GM21423 (cell line): ENCODE results near the gene ADAMTSL5.
A peak's percentile ranks its signal among the peaks of the same experiment; 100 is the strongest.
"Not testable (repeated sequence)": the region's sequence is repeated elsewhere in the genome, so short reads cannot be mapped to it uniquely, and the experiment has no call there.

ENCODE experiments used
- ATAC-seq: cut with Tn5 transposase; IDR thresholded peaks from one replicate; pipeline ENCODE4 v1.9.1; 2021; ENCODE audit warnings: mild to moderate bottlenecking, moderate library complexity; ENCODE audit not compliant: unreplicated experiment

The ADAMTSL5 gene

GRCh38 chr19:1481893-1482360 is 30.9 kb downstream of the ADAMTSL5 start:
- ATAC-seq: no peak

DNA sequence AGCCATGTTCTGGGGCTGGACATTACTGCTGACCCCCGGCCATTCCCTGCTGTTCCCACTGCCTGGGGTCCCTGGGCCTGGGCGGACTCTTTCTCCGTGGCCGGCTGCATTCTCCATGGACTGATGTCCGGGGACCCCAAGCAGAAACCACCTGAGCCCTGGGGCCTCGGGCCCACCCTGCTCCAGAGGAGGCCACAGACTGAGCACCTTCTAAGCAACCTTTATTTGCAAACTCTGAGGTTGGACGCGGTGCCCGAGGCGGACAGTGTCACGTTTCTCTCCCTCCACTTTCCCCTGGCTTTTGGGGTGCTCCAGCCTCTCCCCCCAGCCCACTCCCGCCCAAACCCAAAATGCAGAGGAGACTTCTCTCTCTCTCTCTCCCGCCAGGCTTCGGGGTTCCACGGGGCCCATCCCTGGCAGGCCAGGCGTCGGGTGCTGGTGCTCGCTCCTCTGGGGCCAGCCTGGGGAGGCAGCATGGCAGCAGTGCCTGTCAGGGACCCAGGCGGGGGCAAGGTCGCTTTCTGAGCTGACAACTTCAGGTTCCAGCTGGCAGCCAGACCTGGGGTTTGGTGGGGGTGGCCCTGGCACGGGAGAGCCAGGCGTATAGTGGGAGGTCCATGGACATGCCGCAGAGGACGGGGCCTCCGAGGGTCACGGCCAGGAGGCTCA is 31.5 kb downstream of the ADAMTSL5 start:
- ATAC-seq: no peak

DNA sequence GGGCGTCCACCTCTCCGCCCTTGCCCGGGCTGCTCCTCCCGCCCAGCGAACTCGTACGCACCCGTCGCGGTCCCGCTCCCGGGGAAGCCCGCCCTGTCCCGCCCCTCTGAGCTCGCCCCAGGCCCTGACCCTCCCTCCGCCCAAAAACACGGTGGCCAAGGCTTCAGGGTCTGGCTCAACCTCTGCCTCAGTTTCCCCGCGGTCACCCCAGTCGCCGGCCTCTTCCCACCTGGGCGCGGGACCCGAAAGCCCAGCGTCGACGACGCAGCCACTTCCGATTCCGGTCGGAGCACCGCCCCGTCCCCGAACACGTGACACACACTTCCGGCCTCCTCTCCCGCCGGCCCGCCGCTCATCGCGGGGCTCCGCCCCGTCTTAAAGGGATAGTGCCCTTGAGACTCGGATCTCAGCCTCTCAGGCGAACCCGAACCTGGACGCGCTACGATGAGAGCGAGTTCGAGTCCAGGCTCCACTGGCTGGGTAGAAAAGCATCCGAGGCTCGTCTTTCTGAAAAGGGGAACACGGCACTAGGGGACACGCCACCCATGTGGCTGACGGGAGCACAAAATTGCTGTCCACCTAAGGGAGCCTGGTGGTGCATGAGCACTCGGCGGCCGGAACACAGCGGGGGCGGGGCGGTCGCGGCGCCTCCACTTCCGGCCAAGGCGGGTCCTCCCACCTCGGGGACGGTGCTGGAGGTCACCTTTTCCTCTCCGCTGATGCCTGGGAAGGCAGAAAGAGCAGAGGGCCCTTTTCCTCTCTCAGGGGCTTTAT is 33.7 kb downstream of the ADAMTSL5 start, which contains the start of gene C19orf25:
TSS of gene C19orf25 (minus strand) at position 282 of the 774 bp plus-strand sequence. CDS start 312 bp downstream, outside the sequence.
- peak; percentile 87 for ATAC-seq

DNA sequence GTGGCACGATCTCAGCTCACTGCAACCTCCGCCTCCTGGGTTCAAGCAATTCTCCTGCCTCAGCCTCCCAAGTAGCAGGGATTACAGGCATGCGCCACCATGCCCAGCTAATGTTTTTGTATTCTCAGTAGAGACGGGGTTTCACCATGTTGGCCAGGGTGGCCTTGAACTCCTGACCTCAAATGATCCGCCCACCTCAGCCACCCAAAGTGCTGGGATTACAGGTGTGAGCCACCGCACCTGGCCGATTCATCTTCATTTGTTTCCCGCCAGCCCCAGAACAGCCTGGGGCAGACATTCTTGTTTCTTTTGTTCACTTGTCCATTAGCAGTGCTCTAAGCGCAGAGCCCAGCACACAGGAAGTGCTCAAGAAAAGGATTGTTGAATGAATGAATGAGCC is 35.8 kb downstream of the ADAMTSL5 start:
- not testable (repeated sequence) for ATAC-seq

DNA sequence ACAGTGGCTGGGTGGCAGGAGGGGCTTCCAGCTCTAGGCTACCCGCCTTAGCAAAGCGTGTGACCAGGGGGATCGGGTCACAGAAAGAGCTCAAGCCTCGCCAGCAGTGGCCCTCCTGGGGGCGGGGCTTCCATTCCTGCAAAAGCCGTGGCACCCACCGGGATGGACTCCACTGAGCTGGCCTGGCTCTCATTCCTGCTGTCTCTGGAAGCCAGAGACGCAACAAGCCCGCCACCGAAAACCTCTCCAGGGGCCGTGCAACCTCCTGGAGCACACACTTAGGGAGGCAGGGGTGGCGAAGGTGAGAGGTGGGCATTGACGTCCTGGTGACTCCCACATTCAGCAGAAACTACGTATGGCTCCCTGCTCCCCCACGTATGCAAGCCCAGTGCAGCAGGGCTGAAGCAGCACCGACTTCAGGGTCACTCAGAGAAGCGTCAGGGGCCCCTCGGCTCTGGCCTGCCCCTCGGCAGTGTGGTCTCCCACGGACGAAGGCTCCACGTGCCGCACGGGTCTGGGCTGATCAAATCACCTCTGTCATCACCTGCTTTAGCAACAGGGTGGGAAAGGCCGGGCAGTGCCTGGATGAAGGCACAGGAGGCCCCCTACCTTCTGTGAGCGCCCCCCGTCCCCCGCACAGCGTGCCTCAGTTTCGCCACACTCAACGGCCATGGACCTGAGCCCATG is 36.9 kb downstream of the ADAMTSL5 start:
- no peak for ATAC-seq

GRCh38 chr19:1474765-1475351 is 38.0 kb downstream of the ADAMTSL5 start:
- no peak for ATAC-seq

DNA sequence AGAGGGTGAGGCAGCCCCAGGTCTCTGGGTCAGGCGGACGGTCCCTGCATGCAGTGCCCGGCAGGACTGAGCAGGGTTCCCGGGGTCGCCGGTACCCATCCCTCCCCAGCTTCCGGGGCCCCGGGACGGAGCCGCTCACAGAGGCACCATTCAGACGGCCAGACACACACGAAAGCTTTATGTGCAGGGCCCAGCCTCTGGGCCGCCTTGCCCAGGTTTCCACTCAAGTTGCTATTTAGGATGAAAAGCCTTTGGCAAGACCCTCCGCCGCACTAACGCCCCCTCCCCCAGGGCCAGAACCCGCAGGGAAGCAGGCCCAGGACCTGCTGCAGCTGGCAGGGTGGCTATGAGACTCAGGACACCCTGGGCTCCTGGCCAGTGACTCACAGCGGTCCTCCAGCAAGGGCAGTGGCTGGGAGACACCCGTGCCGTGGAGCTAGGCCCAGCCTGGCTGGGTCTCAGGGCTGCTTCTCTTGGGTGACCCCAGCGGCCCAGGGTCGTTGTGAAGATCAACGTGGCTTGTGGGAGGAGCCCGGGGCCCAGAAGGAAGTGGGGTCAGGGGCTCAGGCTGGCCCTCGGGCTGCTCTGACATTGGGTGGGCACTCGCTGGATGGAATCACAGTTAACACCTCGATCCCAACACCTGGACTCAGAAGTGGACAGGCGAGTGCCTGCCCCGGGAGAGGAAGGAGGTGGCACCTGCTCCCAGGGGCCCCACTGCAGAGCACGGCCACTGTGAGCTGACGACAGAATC is 38.6 kb downstream of the ADAMTSL5 start:
- no peak for ATAC-seq

- ATAC-seq: no peak
Observed at GRCh38 chr19:1473085-1473851, 39.6 kb downstream of the ADAMTSL5 start.

- no peak for ATAC-seq
Observed at GRCh38 chr19:1472231-1473084, 40.4 kb downstream of the ADAMTSL5 start.

DNA sequence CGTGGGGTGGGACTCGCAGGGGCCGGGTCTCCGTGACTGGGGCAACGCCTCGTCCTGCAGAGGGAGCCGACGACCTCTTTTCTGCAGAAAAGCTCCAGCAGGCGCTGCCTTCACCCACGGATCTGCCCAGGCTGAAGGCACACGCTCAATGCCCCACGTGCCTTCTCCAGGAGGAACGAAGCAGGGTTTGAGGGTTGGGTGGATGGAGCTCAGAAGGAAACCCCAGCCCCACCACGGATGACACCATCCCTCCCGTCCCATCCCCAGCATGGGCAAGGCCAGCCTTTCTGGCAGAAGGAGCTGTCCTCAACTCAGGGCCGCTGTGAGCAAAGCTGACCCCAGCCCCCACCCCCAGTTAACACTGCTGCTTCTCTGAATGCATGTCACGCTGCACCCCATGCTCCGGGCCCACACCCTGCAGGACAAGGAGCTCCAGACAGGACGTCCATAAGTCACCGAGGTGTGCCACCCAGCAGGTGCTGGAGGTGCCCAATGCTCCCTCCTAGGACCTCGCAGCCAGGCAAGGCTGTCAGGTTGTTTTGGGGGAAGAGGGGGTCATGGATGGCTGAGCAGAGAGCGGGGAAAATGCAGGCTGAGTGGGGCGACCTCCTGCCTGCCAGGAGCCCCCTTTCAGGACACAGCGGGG is 41.2 kb downstream of the ADAMTSL5 start:
- ATAC-seq: no peak

- no peak for ATAC-seq
Observed at GRCh38 chr19:1471010-1471514, 41.8 kb downstream of the ADAMTSL5 start.

- no peak for ATAC-seq
Observed at GRCh38 chr19:1470305-1471009, 42.4 kb downstream of the ADAMTSL5 start.

DNA sequence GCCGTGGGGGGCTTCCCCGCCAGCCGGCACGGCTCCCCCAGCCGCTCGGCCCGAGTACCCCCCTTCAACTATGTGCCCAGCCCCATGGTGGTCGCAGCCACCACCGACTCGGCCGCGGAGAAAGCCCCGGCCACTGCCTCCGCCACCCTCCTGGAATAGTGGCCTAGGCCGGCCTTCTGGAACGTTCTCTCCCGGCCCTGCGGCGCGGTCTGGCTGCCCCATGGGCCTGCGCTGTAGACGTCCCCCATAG is 42.8 kb downstream of the ADAMTSL5 start:
- ATAC-seq: no peak

DNA sequence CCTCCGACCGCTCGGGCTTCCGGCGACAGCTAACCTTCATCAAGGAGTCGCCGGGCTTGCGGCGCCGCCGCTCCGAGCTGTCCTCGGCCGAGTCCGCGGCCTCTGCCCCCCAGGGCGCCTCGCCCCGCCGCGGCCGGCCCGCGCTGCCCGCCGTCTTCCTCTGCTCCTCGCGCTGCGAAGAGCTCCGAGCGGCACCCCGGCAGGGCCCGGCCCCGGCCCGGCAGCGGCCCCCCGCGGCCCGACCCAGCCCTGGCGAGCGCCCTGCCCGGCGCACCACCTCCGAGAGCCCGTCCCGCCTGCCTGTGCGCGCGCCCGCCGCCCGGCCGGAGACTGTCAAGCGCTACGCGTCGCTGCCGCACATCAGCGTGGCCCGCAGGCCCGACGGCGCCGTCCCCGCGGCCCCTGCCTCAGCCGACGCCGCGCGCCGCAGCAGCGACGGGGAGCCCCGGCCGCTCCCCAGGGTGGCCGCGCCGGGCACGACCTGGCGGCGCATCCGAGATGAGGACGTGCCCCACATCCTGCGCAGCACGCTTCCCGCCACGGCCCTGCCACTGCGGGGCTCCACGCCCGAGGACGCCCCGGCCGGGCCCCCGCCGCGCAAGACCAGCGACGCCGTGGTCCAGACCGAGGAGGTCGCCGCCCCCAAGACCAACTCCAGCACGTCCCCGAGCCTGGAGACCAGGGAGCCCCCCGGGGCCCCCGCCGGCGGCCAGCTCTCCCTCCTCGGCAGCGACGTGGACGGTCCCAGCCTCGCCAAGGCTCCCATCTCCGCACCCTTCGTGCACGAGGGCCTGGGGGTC is 43.4 kb downstream of the ADAMTSL5 start:
- no peak for ATAC-seq

DNA sequence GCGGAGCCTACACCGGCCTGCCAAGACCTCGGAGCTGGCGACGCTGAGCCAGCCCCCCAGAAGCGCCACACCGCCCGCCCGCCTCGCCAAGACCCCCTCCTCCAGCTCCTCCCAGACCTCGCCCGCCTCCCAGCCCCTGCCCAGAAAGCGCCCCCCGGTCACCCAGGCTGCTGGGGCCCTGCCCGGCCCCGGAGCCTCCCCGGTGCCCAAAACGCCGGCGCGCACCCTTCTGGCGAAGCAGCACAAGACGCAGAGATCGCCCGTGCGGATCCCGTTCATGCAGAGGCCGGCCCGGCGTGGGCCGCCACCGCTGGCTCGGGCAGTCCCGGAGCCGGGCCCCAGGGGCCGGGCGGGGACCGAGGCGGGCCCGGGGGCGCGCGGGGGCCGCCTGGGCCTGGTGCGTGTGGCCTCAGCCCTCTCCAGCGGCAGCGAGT is 44.0 kb downstream of the ADAMTSL5 start:
- no peak for ATAC-seq

GRCh38 chr19:1468274-1468820 is 44.5 kb downstream of the ADAMTSL5 start:
- ATAC-seq: no peak
